Measurements from ENCODE around the gene ZNF559. TPM values are rescaled to one million over a fixed set of nuclear protein-coding genes. Genes with fewer than 3 reads are reported as not detected.
A peak's percentile ranks its signal among the peaks of the same experiment; 100 is the strongest.

ZNF559 gene
- total and polyA plus RNA-seq, 11 donors = 12.3 to 23.4 (median 15.2) TPM

- 0 to 3% (median 1%) methylated on average over 9 of the region's 9 CpGs for WGBS, 4 donors
- peaks cover 0 to 34% (median 4%) of the 10 kb centered on the region in 9 donors for H3K36me3 ChIP-seq
- ATAC-seq = peak; percentile 82 to 90 (median 89)
- H3K27ac ChIP-seq = peak overlapping the region; percentile 69 to 93 (median 88)
- peaks cover 0 to 45% (median 19%) of the 10 kb centered on the region in 12 donors for H3K9me3 ChIP-seq
- H3K27me3 ChIP-seq = no peaks in the 10 kb centered on the region
- peaks cover 0 to 17% (median 6%) of the 10 kb centered on the region in 12 donors for H3K4me1 ChIP-seq
- TF ChIP-seq CTCF (IDR thresholded peaks at IDR 0.05) (no peak), POLR2A (IDR thresholded peaks at IDR 0.05) (no peak)
- H3K4me3 ChIP-seq = peak overlapping the region; percentile 51 to 96 (median 72)
- DNase-seq = peak; percentile 70 to 86 (median 82)
- intact Hi-C loops (cut with DNase I) = loop anchor here in 3 of 10 donors (5.0 to 10.0 kb wide), 2 partner anchors 111 to 214 kb away; partner anchors contain the start of genes ZNF266 (in 2 of the 3) and ZNF426 (in 1 of the 3)
Observed at GRCh38 chr19:9323557-9323918, 441 bp upstream of the ZNF559 start.

- Histone ChIP-seq H3K4me3 (peak overlapping the region; percentile 51 to 96 (median 72)), H3K36me3 (peaks cover 0 to 45% (median 5%) of the 10 kb centered on the region in 9 donors), H3K27me3 (no peaks in the 10 kb centered on the region), H3K9me3 (peaks cover 0 to 55% (median 29%) of the 10 kb centered on the region in 12 donors), H3K4me1 (peaks cover 0 to 17% (median 6%) of the 10 kb centered on the region in 12 donors), H3K27ac (peak overlapping the region; percentile 69 to 93 (median 88))
- no peak for TF ChIP-seq POLR2A (IDR thresholded peaks at IDR 0.05)
- no peak for TF ChIP-seq CTCF (IDR thresholded peaks at IDR 0.05)
- no peak for DNase-seq
- WGBS, 4 donors = 31 to 47% (median 46%) methylated on average over 9 of the region's 9 CpGs
- no peak for ATAC-seq
- intact Hi-C loops (cut with DNase I) = loop anchor here in 3 of 10 donors (1.0 to 10.0 kb wide), 3 partner anchors 15 to 213 kb away; partner anchors contain the start of genes ZNF266 (in 2 of the 3), ZNF699 (in 2 of the 3) and ZNF426 (in 1 of the 3)
Observed at GRCh38 chr19:9324584-9324962, 594 bp downstream of the ZNF559 start.

- TF ChIP-seq CTCF (IDR thresholded peaks at IDR 0.05) (no peak), POLR2A (IDR thresholded peaks at IDR 0.05) (no peak)
- Histone ChIP-seq H3K27me3 (no peaks in the 10 kb centered on the region), H3K27ac (no peak overlapping the region), H3K36me3 (peaks cover 0 to 98% (median 30%) of the 10 kb centered on the region in 9 donors), H3K4me3 (no peak overlapping the region), H3K9me3 (peaks cover 5 to 100% (median 81%) of the 10 kb centered on the region in 12 donors), H3K4me1 (peaks cover 0 to 6% (median 1%) of the 10 kb centered on the region in 12 donors)
- DNase-seq = no peak
- ATAC-seq = no peak
- intact Hi-C loops (cut with DNase I) = loop anchor here in 3 of 10 donors (5.0 to 10.0 kb wide), 2 partner anchors 77 to 105 kb away; partner anchors contain the start of gene ZNF266 (in 2 of the 3)
Observed at GRCh38 chr19:9329999-9330398, 6.0 kb downstream of the ZNF559 start.

GRCh38 chr19:9342610-9343304, 18.8 kb downstream of the ZNF559 start:
- 96 to 98% (median 98%) methylated on average over 6 of the region's 6 CpGs for WGBS, 4 donors
- intact Hi-C loops (cut with DNase I) = loop anchor here in 2 of 10 donors (5.0 to 10.0 kb wide), 2 partner anchors 40 to 52 kb away; no protein-coding TSS in a partner anchor
- Histone ChIP-seq H3K36me3 (peaks cover 25 to 92% (median 56%) of the 10 kb centered on the region in 9 donors), H3K9me3 (peaks cover 14 to 100% (median 100%) of the 10 kb centered on the region in 12 donors), H3K4me1 (no peaks in the 10 kb centered on the region), H3K4me3 (no peak overlapping the region), H3K27ac (no peak overlapping the region), H3K27me3 (no peaks in the 10 kb centered on the region)
- ATAC-seq = no peak
- DNase-seq = no peak
- TF ChIP-seq POLR2A (IDR thresholded peaks at IDR 0.05) (no peak), CTCF (IDR thresholded peaks at IDR 0.05) (no peak)

All from heart left ventricle (tissue), 16 donors.